CD4-positive, alpha-beta T cell treated with Interleukin-4 for 4 hours (primary cell): Measurements from ENCODE around the gene TRIM65.

ENCODE experiments used
- DNase-seq: peaks from one replicate; pipeline ENCODE4 v3.0.0-alpha.2; 2020

Gene TRIM65

GRCh38 chr17:75896415-75897159 lies at the start of gene TRIM65:
Gene TRIM65 (minus strand): TSS chr17:75896951. CDS start chr17:75896937, 14 bp downstream.
- DNase-seq: peak; percentile 83

GRCh38 chr17:75945211-75945610 lies 48.5 kb upstream of the TRIM65 start:
- no peak for DNase-seq

- DNase-seq: no peak
Observed at GRCh38 chr17:75943491-75943890, 46.7 kb upstream of the TRIM65 start.

GRCh38 chr17:75942473-75942872 lies 45.7 kb upstream of the TRIM65 start:
- no peak for DNase-seq

GRCh38 chr17:75941442-75941819 lies 44.7 kb upstream of the TRIM65 start:
- no peak for DNase-seq

- DNase-seq: peak; percentile 84
Observed at GRCh38 chr17:75940727-75941441, 44.1 kb upstream of the TRIM65 start, which contains the start of gene FBF1. Gene FBF1 (minus strand): TSS chr17:75941042. CDS start chr17:75938149, 2,893 bp downstream.

GRCh38 chr17:75937652-75938051 lies 40.9 kb upstream of the TRIM65 start:
- DNase-seq: no peak

- no peak for DNase-seq
Observed at GRCh38 chr17:75933808-75934207, 37.1 kb upstream of the TRIM65 start.

- DNase-seq: no peak
Observed at GRCh38 chr17:75932852-75933251, 36.1 kb upstream of the TRIM65 start.

- DNase-seq: no peak
Observed at GRCh38 chr17:75931062-75931461, 34.3 kb upstream of the TRIM65 start.

GRCh38 chr17:75927286-75927922 lies 30.7 kb upstream of the TRIM65 start:
- no peak for DNase-seq

- DNase-seq: no peak
Observed at GRCh38 chr17:75926456-75926855, 29.7 kb upstream of the TRIM65 start.

GRCh38 chr17:75925912-75926311 lies 29.2 kb upstream of the TRIM65 start:
- no peak for DNase-seq

- no peak for DNase-seq
Observed at GRCh38 chr17:75925103-75925502, 28.4 kb upstream of the TRIM65 start.

GRCh38 chr17:75922963-75923874 lies 26.5 kb upstream of the TRIM65 start:
- DNase-seq: no peak

- DNase-seq: no peak
Observed at GRCh38 chr17:75922173-75922961, 25.6 kb upstream of the TRIM65 start.

GRCh38 chr17:75921596-75921995 lies 24.8 kb upstream of the TRIM65 start:
- no peak for DNase-seq

GRCh38 chr17:75920045-75920560 lies 23.4 kb upstream of the TRIM65 start:
- DNase-seq: no peak

GRCh38 chr17:75919611-75920010 lies 22.9 kb upstream of the TRIM65 start:
- no peak for DNase-seq

- no peak for DNase-seq
Observed at GRCh38 chr17:75917917-75918445, 21.2 kb upstream of the TRIM65 start.
